CD14-positive monocyte (primary cell): ENCODE results near the gene DEF6. TPM values are rescaled to one million over a fixed set of nuclear protein-coding genes. Genes with fewer than 3 reads are reported as not detected.

Experiments
- DNase-seq, 3 donors: peaks; one replicate each; pipeline ENCODE4 v3.0.0-alpha.2; 2011 to 2022
- H2AFZ ChIP-seq: 2 replicates; pipeline ENCODE4 v1.6.0; 2012; ENCODE audit warnings: mild to moderate bottlenecking, low read depth, low read length, inconsistent platforms; ENCODE audit not compliant: insufficient read depth, poor library complexity, severe bottlenecking
- H3K27ac ChIP-seq, 2 donors: 1 replicate in 1 of 2; 2 replicates in 1 of 2; pipeline ENCODE4 v1.5.1; 2012 to 2013; ENCODE audit warnings: low read length in 2 of 2, control low read depth in 1 of 2, inconsistent platforms in 1 of 2, low read depth in 1 of 2, mild to moderate bottlenecking in 1 of 2
- H3K27me3 ChIP-seq, 2 donors: one replicate each; pipeline versions ENCODE4 v1.6.0 to v1.6.1; 2011 to 2013; ENCODE audit warnings: low read length in 2 of 2; ENCODE audit not compliant: control insufficient read depth in 2 of 2, insufficient read depth in 2 of 2
- H3K36me3 ChIP-seq, 2 donors: replicated peaks in 1 of 2; 1 replicate in 1 of 2; 2 replicates in 1 of 2; pipeline versions ENCODE4 v1.5.1 to v1.6.1; 2012 to 2013; ENCODE audit warnings: low read length in 2 of 2, control low read depth in 1 of 2, inconsistent platforms in 1 of 2, mild to moderate bottlenecking in 1 of 2; ENCODE audit not compliant: insufficient read depth in 2 of 2, control insufficient read depth in 1 of 2
- H3K4me1 ChIP-seq, 2 donors: 1 replicate in 1 of 2; 2 replicates in 1 of 2; pipeline versions ENCODE4 v1.5.1 to v1.6.1; 2012 to 2013; ENCODE audit warnings: low read length in 2 of 2, control low read depth in 1 of 2, inconsistent platforms in 1 of 2, mild to moderate bottlenecking in 1 of 2, moderate library complexity in 1 of 2; ENCODE audit not compliant: insufficient read depth in 2 of 2, control insufficient read depth in 1 of 2
- H3K4me2 ChIP-seq: replicated peaks from 2 replicates; pipeline ENCODE3; 2012; ENCODE audit warnings: low read length, moderate library complexity, mild to moderate bottlenecking; ENCODE audit not compliant: poor library complexity, severe bottlenecking; ENCODE audit errors: extremely low read depth
- H3K4me3 ChIP-seq, 3 experiments: fragments of 200-600 bp in 1 of 3; sonication (generic) in 1 of 3; replicated peaks in 1 of 3; 1 replicate in 2 of 3; 2 replicates in 1 of 3; pipeline ENCODE4 v1.5.1; 2011 to 2013; ENCODE audit warnings: low read length in 3 of 3, mild to moderate bottlenecking in 3 of 3, control low read depth in 2 of 3, low read depth in 2 of 3, inconsistent platforms in 1 of 3, moderate library complexity in 1 of 3
- H3K79me2 ChIP-seq: 2 replicates; pipeline ENCODE4 v1.6.0; 2012; ENCODE audit warnings: mild to moderate bottlenecking, control low read depth, inconsistent platforms, low read length, moderate library complexity; ENCODE audit not compliant: insufficient read depth
- H3K9ac ChIP-seq: 2 replicates; pipeline ENCODE4 v1.6.0; 2017; ENCODE audit warnings: low read length, mild to moderate bottlenecking; ENCODE audit not compliant: insufficient read depth, poor library complexity, severe bottlenecking
- H3K9me3 ChIP-seq, 2 donors: replicated peaks in 1 of 2; 1 replicate in 1 of 2; 2 replicates in 1 of 2; pipeline versions ENCODE4 v1.5.1 to v1.6.1; 2012 to 2013; ENCODE audit warnings: low read length in 2 of 2, control low read depth in 1 of 2; ENCODE audit not compliant: control insufficient read depth in 1 of 2, insufficient read depth in 1 of 2
- H4K20me1 ChIP-seq: 2 replicates; pipeline ENCODE4 v1.6.0; 2012; ENCODE audit warnings: mild to moderate bottlenecking, low read length, control low read depth, moderate library complexity; ENCODE audit not compliant: insufficient read depth
- H3K27ac Mint-ChIP-seq, 7 donors: one replicate each; pipeline ENCODE4 v1.8.0; 2020; ENCODE audit warnings: mild to moderate bottlenecking in 7 of 7, mixed read lengths in 7 of 7, moderate library complexity in 6 of 7, inconsistent platforms in 2 of 7
- H3K27me3 Mint-ChIP-seq, 3 donors: one replicate each; pipeline ENCODE4 v1.8.0; 2021 to 2022; ENCODE audit warnings: low read depth in 3 of 3, mild to moderate bottlenecking in 3 of 3, mixed read lengths in 3 of 3, moderate library complexity in 3 of 3, inconsistent platforms in 1 of 3
- H3K36me3 Mint-ChIP-seq, 2 donors: one replicate each; pipeline ENCODE4 v1.8.0; 2020; ENCODE audit warnings: mixed read lengths in 2 of 2, inconsistent platforms in 1 of 2, mild to moderate bottlenecking in 1 of 2
- H3K4me1 Mint-ChIP-seq: one replicate; pipeline ENCODE4 v1.8.0; 2020; ENCODE audit warnings: mild to moderate bottlenecking, mixed read lengths
- H3K4me3 Mint-ChIP-seq, 2 donors: one replicate each; pipeline ENCODE4 v1.8.0; 2020; ENCODE audit warnings: mild to moderate bottlenecking in 2 of 2, mixed read lengths in 2 of 2, moderate library complexity in 1 of 2
- H3K9me3 Mint-ChIP-seq, 7 donors: one replicate each; pipeline ENCODE4 v1.8.0; 2020 to 2022; ENCODE audit warnings: mixed read lengths in 7 of 7, mild to moderate bottlenecking in 6 of 7, moderate library complexity in 6 of 7, inconsistent platforms in 2 of 7
- CTCF ChIP-seq: fragments of 200-600 bp; IDR thresholded peaks from one replicate; pipeline ENCODE4 v1.8.0; 2022; ENCODE audit warnings: antibody characterized with exemption, mild to moderate bottlenecking
- WGBS: methylation state at CpG from one replicate; pipeline ENCODE4 v1.1.5; 2013; ENCODE audit warnings: missing lambda C conversion rate; ENCODE audit not compliant: insufficient coverage; 5-methylcytosine and 5-hydroxymethylcytosine counted together
- intact Hi-C, 2 donors: fragments of 100-400 bp; cut with micrococcal nuclease; formaldehyde crosslinking; loops; one replicate each; pipeline versions ENCODE4 v1.15.0 to v1.15.1; 2023
- polyA plus RNA-seq, 3 donors: library from polyadenylated mRNA; depleted of rRNA in 1 of 3; unstranded in 2 of 3; stranded (reverse) in 1 of 3; fragments of 300-500 nt in 2 of 3; fragments of >200 nt in 1 of 3; fragmentation: Illumina TruSeq in 2 of 3; gene quantifications; 1 replicate in 2 of 3; 2 replicates in 1 of 3; pipeline ENCODE4 v1.2.3, GENCODE V29; 2012 to 2021

DEF6 gene
- polyA plus RNA-seq, 3 donors, result 41.2 to 110 (median 59.3) TPM

GRCh38 chr6:35354361-35355135, 56.9 kb downstream of the DEF6 start:
- no peak for DNase-seq
- Histone ChIP-seq H3K79me2 (no peaks in the 10 kb centered on the region), H3K27me3 (no peaks in the 10 kb centered on the region), H3K4me3 (no peak overlapping the region), H3K36me3 (peaks cover 30 to 84% of the 10 kb centered on the region in 2 donors), H3K4me1 (no peaks in the 10 kb centered on the region), H3K9me3 (no peaks in the 10 kb centered on the region), H2AFZ (no peak overlapping the region), H3K27ac (no peak overlapping the region), H3K9ac (no peak overlapping the region), H4K20me1 (peaks cover 84% of the 10 kb centered on the region), H3K4me2 (no peak overlapping the region)
- Mint-ChIP-seq H3K4me3 (no peak overlapping the region), H3K27me3 (peaks cover 11 to 21% (median 21%) of the 10 kb centered on the region in 3 donors), H3K36me3 (peaks cover 84 to 95% of the 10 kb centered on the region in 2 donors), H3K27ac (no peak overlapping the region), H3K4me1 (no peaks in the 10 kb centered on the region), H3K9me3 (peaks cover 0 to 5% (median 2%) of the 10 kb centered on the region in 7 donors)
- no peak for TF ChIP-seq CTCF
- intact Hi-C loops, result no loop called here
- WGBS, result 99% methylated on average over 9 of the region's 13 CpGs

GRCh38 chr6:35356391-35356790, 58.8 kb downstream of the DEF6 start:
- H3K4me1 Mint-ChIP-seq, result peaks cover 11% of the 10 kb centered on the region
- no peak overlapping the region for H3K4me2 ChIP-seq
- H3K4me3 ChIP-seq, result no peak overlapping the region
- DNase-seq, result no peak
- 100% methylated on average over 1 of the region's 1 CpG for WGBS
- no peak for TF ChIP-seq CTCF
- H4K20me1 ChIP-seq, result peaks cover 93% of the 10 kb centered on the region
- H3K27me3 ChIP-seq, result no peaks in the 10 kb centered on the region
- no peak overlapping the region for H3K9ac ChIP-seq
- no peaks in the 10 kb centered on the region for H3K9me3 ChIP-seq
- no peaks in the 10 kb centered on the region for H3K79me2 ChIP-seq
- no peak overlapping the region for H3K27ac ChIP-seq
- peaks cover 0 to 5% (median 2%) of the 10 kb centered on the region in 7 donors for H3K9me3 Mint-ChIP-seq
- H2AFZ ChIP-seq, result no peak overlapping the region
- peaks cover 5 to 14% (median 13%) of the 10 kb centered on the region in 3 donors for H3K27me3 Mint-ChIP-seq
- peaks cover 32 to 70% of the 10 kb centered on the region in 2 donors for H3K36me3 ChIP-seq
- H3K4me3 Mint-ChIP-seq, result peak overlapping the region in 1 of 2 donors; percentile 22
- H3K36me3 Mint-ChIP-seq, result peaks cover 85 to 91% of the 10 kb centered on the region in 2 donors
- intact Hi-C loops, result no loop called here
- H3K4me1 ChIP-seq, result peaks cover 0 to 9% of the 10 kb centered on the region in 2 donors
- no peak overlapping the region for H3K27ac Mint-ChIP-seq
